HG03135 (cell line): ENCODE measurements around the gene LGALS13.

Experiments
- ATAC-seq: cut with Tn5 transposase; IDR thresholded peaks from one replicate; pipeline ENCODE4 v1.9.1; 2021; ENCODE audit warnings: mild to moderate bottlenecking, moderate library complexity; ENCODE audit not compliant: unreplicated experiment

Gene LGALS13

GRCh38 chr19:39602224-39602623 lies at the start of gene LGALS13:
Gene LGALS13, plus strand, starts transcription at chr19:39602524. Its CDS starts 45 bp downstream, at chr19:39602569.
- no peak for ATAC-seq

GRCh38 chr19:39553082-39553652 lies 49.2 kb upstream of the LGALS13 start:
- ATAC-seq: no peak

GRCh38 chr19:39554701-39555311 lies 47.5 kb upstream of the LGALS13 start:
- no peak for ATAC-seq

GRCh38 chr19:39555883-39556282 lies 46.4 kb upstream of the LGALS13 start:
- no peak for ATAC-seq

GRCh38 chr19:39557811-39558623 lies 44.3 kb upstream of the LGALS13 start:
- ATAC-seq: no peak

- ATAC-seq: no peak
These were observed 43.7 kb upstream of the LGALS13 start for GRCh38 chr19:39558624-39559117.

- ATAC-seq: no peak
These were observed 38.9 kb upstream of the LGALS13 start for GRCh38 chr19:39563408-39563807.

- ATAC-seq: no peak
These were observed 36.3 kb upstream of the LGALS13 start for GRCh38 chr19:39566064-39566463.

GRCh38 chr19:39568604-39569003 lies 33.7 kb upstream of the LGALS13 start:
- no peak for ATAC-seq

- ATAC-seq: no peak
These were observed 19.9 kb upstream of the LGALS13 start for GRCh38 chr19:39582442-39582841.

GRCh38 chr19:39582891-39583625 lies 19.3 kb upstream of the LGALS13 start:
- ATAC-seq: no peak

- no peak for ATAC-seq
These were observed 14.8 kb upstream of the LGALS13 start for GRCh38 chr19:39587496-39587895.

GRCh38 chr19:39588066-39588465 lies 14.3 kb upstream of the LGALS13 start:
- no peak for ATAC-seq

GRCh38 chr19:39590265-39590664 lies 12.1 kb upstream of the LGALS13 start:
- ATAC-seq: no peak

- ATAC-seq: no peak
These were observed 9.9 kb upstream of the LGALS13 start for GRCh38 chr19:39592381-39592780.

GRCh38 chr19:39595950-39596349 lies 6.4 kb upstream of the LGALS13 start:
- ATAC-seq: no peak

- no peak for ATAC-seq
These were observed 5.4 kb upstream of the LGALS13 start for GRCh38 chr19:39596911-39597310.

GRCh38 chr19:39599116-39599515 lies 3.2 kb upstream of the LGALS13 start:
- no peak for ATAC-seq

GRCh38 chr19:39603825-39604224 lies 1.5 kb downstream of the LGALS13 start:
- ATAC-seq: no peak

- ATAC-seq: no peak
These were observed 4.7 kb downstream of the LGALS13 start for GRCh38 chr19:39607021-39607420.

GRCh38 chr19:39607561-39607960 lies 5.2 kb downstream of the LGALS13 start:
- ATAC-seq: no peak
